GM12864 (cell line): ENCODE data around the gene SKA2.

Experiments used
- DNase-seq: peaks from one replicate; pipeline ENCODE4 v3.0.0-alpha.2; 2011; ENCODE audit warnings: low read depth
- H3K4me3 ChIP-seq: 2 replicates; pipeline ENCODE4 v1.5.1; 2011; ENCODE audit warnings: mild to moderate bottlenecking, low read depth, low read length, control low read depth
- CTCF ChIP-seq: IDR thresholded peaks from 2 replicates; pipeline ENCODE4 v1.5.1; 2011; ENCODE audit warnings: low read depth, mild to moderate bottlenecking, moderate library complexity, low read length, control low read depth, inconsistent platforms; ENCODE audit errors: missing control alignments

The SKA2 gene

GRCh38 chr17:59067340-59067739, 87.6 kb downstream of the SKA2 start:
- no peak overlapping the region for H3K4me3 ChIP-seq
- no peak for TF ChIP-seq CTCF
- DNase-seq = no peak

DNA sequence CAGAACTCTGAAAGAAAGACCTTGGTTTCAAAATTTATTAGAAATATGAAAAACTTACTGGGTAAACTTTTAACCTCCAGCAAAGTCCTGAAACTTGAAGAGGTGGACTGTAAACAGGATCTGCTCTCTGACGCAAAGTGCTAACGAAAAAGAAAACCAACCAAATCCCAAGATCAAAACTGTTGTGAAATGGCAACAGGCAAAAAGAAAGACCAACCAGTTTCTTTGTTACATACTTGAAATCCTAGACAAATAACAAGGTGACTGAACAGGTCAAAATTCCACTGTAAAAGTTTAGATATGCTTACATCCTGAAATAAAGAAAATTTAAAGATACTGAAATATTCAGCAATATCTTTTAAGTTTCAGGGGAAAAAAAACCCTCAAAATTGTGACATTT, 92.5 kb downstream of the SKA2 start:
- DNase-seq = no peak
- TF ChIP-seq CTCF = no peak
- H3K4me3 ChIP-seq = no peak overlapping the region
